ENCODE results near the gene AKT2.

Gene AKT2

DNA sequence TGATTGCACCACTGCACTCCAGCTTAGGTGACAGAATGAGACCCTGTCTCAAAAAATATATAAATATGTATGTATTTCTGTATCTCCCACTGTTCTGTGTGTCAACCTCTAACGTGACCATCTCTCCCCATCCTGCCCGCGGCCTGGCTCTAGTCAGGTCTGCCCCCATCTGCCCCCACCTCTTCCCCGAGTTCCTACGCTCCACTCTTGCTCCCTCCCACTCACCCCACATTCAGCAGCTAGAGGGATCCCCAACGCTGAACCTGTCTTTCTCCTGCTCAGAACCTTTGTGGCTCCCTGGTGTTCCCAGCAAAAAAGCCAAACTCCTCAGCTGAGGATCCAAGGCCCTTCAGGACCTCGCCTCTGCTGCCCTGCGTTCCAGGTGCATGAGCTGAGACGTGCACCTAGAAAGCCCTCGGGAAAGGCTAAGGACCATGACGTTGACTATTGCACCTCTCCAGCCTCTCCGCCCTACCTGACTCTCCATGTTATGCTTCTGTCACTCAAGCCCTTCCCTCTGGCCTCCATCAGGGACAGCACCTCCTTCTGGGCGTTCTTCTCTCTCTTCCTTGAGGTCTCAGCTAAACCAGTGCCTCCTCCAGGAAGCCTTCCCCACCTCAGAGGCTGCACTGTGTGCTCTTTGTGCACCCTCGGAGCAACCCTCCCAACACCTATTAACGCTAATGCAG is 18.1 kb downstream of the AKT2 start:
- H3K27ac ChIP-seq, result no peak overlapping the region
- DNase-seq (ENCODE audit: low spot score), result no peak
- TF ChIP-seq, protein P1, sequence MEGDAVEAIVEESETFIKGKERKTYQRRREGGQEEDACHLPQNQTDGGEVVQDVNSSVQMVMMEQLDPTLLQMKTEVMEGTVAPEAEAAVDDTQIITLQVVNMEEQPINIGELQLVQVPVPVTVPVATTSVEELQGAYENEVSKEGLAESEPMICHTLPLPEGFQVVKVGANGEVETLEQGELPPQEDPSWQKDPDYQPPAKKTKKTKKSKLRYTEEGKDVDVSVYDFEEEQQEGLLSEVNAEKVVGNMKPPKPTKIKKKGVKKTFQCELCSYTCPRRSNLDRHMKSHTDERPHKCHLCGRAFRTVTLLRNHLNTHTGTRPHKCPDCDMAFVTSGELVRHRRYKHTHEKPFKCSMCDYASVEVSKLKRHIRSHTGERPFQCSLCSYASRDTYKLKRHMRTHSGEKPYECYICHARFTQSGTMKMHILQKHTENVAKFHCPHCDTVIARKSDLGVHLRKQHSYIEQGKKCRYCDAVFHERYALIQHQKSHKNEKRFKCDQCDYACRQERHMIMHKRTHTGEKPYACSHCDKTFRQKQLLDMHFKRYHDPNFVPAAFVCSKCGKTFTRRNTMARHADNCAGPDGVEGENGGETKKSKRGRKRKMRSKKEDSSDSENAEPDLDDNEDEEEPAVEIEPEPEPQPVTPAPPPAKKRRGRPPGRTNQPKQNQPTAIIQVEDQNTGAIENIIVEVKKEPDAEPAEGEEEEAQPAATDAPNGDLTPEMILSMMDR (IDR thresholded peaks at IDR 0.05), result no peak

GRCh38 chr19:40266119-40266518 is 19.0 kb downstream of the AKT2 start:
- H3K27ac ChIP-seq, result peak overlapping the region in 1 of 2 donors; percentile 5

More for the DNA sequence above, 18.1 kb downstream of the AKT2 start:
- H3K4me3 ChIP-seq, result no peak overlapping the region

GRCh38 chr19:40265763-40266099 is 19.4 kb downstream of the AKT2 start:
- H3K4me3 ChIP-seq, result no peak overlapping the region
- DNase-seq (ENCODE audit: low spot score), result no peak
- TF ChIP-seq, protein P1 (IDR thresholded peaks at IDR 0.05), result no peak
- H3K27ac ChIP-seq, result peak overlapping the region in 1 of 2 donors; percentile 5

More at GRCh38 chr19:40266119-40266518, 19.0 kb downstream of the AKT2 start:
- DNase-seq (ENCODE audit: low spot score), result no peak
- no peak overlapping the region for H3K4me3 ChIP-seq
- TF ChIP-seq, protein P1 (IDR thresholded peaks at IDR 0.05), result no peak

GRCh38 chr19:40265055-40265762 is 19.9 kb downstream of the AKT2 start:
- TF ChIP-seq, protein P1 (IDR thresholded peaks at IDR 0.05), result no peak
- no peak overlapping the region for H3K27ac ChIP-seq
- H3K4me3 ChIP-seq, result no peak overlapping the region
- no peak for DNase-seq (ENCODE audit: low spot score)

DNA sequence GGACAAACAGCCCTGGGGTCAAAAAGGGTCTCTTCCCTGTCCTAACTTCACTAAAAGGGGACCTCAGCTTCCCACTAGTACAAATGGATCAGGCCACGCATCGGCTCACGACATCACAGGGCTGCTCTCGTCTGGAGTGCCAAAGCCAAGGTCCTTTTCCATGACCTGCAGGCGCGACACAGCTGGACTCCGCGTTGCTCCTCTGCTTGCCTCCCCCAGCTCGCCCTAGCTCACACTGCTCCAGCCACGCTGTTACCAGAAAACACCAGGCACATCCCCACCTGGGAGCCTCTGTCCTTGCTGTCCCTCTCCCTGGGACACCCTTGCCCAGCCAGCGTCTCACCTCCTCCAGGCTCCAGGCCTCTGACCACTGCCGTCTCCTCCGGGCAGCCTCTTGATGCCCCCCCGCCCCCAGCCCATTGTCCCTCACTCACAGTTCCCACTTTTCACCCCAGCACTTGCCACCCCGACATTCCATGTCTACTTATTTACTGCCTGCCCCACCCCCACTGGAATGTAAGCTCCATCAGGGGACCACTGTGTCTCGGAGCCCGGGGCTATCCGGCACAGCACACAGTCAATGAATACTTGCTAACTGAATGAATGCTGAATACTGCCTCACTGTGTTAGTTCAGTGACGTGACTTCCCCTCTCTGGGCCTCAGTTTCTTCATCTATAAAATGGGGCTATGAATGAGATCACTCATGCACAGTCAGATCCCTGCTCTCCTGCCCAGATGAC is 20.7 kb downstream of the AKT2 start:
- TF ChIP-seq, protein P1 (IDR thresholded peaks at IDR 0.05), result no peak
- Histone ChIP-seq H3K27ac (no peak overlapping the region), H3K4me3 (no peak overlapping the region)
- DNase-seq (ENCODE audit: low spot score), result no peak

DNA sequence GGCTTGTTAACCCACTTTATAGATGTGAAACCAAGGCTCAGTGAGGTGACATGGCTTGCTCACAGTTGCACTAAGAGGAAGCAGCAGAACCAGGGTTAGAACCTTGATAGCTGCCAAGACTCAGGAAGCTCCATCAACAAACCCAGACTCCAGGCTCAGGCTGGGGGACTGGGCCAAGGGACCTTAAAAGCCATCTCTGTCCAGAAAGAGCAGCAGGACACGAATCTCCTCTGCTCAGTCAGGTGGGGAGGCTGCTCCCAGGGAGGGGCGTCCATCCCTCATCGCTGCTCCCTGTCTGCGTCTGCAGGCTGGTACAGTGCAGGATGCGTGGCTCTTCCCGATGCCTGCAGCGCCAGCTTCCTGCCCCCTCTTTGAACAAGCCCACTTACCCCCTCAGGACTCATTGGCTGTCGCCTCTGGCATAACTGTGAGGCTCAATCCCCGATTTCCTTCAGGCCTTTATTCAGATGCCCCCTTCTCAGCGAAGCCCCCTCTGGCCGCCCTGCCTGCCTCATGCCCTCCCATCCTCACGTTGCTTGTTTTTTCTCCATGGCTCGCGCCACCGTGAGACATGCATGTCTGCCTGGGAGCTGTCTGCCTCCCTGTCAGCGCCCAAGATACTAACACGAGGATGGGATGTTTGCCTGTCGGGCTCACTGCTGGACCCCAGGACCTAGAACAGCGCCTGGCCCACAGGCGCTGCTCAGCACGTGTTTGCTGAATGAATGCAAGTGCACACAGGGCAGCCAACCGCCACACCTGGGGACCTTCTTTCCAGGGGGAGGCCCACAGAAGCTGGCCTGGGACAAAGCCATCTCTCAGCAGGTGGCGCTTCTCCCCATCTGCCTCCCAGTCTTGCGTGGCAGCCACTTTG is 21.5 kb downstream of the AKT2 start:
- no peak overlapping the region for H3K27ac ChIP-seq
- DNase-seq (ENCODE audit: low spot score), result no peak
- TF ChIP-seq, protein P1 (IDR thresholded peaks at IDR 0.05), result no peak
- H3K4me3 ChIP-seq, result no peak overlapping the region

Data from coronary artery (tissue), 2 donors.